ENCODE measurements around the gene ENPP7.

GRCh38 chr17:79743614-79744013 is 12.9 kb downstream of the ENPP7 start:
- TF ChIP-seq CTCF (conservative IDR thresholded peaks at IDR 0.05; ENCODE audit: low read depth, low read length) (no peak), EZH2 (IDR thresholded peaks at IDR 0.05; ENCODE audit: borderline replicate concordance, low read depth, low read length, poor library complexity, severe bottlenecking) (no peak)
